K562 (cell line): Measurements from ENCODE around the gene AGFG2. TPM values are rescaled to one million over a fixed set of nuclear protein-coding genes. Genes with fewer than 3 reads are reported as not detected.
A peak's percentile ranks its signal among the peaks of the same experiment; 100 is the strongest.

Experiments
- ATF3 ChIP-seq, 2 experiments: fragments of 450-650 bp in 1 of 2; sonication (generic) in 1 of 2; formaldehyde crosslinking in 1 of 2; IDR thresholded peaks in 1 of 2; conservative IDR thresholded peaks in 1 of 2; 2 replicates each; pipeline versions ENCODE4 v1.6.1 to v1.8.1; 2016 to 2023; ENCODE audit warnings: mild to moderate bottlenecking in 2 of 2, moderate library complexity in 2 of 2, inconsistent platforms in 1 of 2, missing genetic modification reagents in 1 of 2
- CBX1 ChIP-seq: sonication (generic); IDR thresholded peaks from 2 replicates; pipeline ENCODE4 v1.6.1; 2016; ENCODE audit warnings: antibody characterized with exemption, low read depth, mild to moderate bottlenecking
- DMBX1 ChIP-seq: fragments of 250-450 bp; sonication (Bioruptor Pico); IDR thresholded peaks from 2 replicates; pipeline ENCODE4 v1.8.0; 2022; ENCODE audit warnings: inconsistent platforms, mild to moderate bottlenecking, moderate library complexity, borderline replicate concordance
- ESRRB ChIP-seq: fragments of 250-450 bp; sonication (Bioruptor Pico); IDR thresholded peaks from 2 replicates; pipeline ENCODE4 v1.5.0; 2020; ENCODE audit warnings: mild to moderate bottlenecking, moderate library complexity, borderline replicate concordance
- FOXP1 ChIP-seq: sonication (generic); formaldehyde crosslinking; IDR thresholded peaks from 2 replicates; pipeline ENCODE4 v1.8.0; 2022; ENCODE audit warnings: mild to moderate bottlenecking, missing genetic modification reagents
- HSF4 ChIP-seq: fragments of 250-450 bp; sonication (Bioruptor Pico); IDR thresholded peaks from 2 replicates; pipeline ENCODE4 v2.1.2; 2022; ENCODE audit warnings: mild to moderate bottlenecking, moderate library complexity, borderline replicate concordance
- NFATC3 ChIP-seq: fragments of 450-650 bp; IDR thresholded peaks from 2 replicates; pipeline ENCODE4 v1.6.1; 2017; ENCODE audit warnings: mild to moderate bottlenecking
- NFE2 ChIP-seq: IDR thresholded peaks from 2 replicates; pipeline ENCODE4 v1.6.1; 2014; ENCODE audit warnings: antibody characterized with exemption, low read depth
- NKRF ChIP-seq: fragments of 450-650 bp; IDR thresholded peaks from 2 replicates; pipeline ENCODE4 v1.6.1; 2016; ENCODE audit warnings: borderline replicate concordance
- NRF1 ChIP-seq, 2 experiments: fragments of 450-650 bp; IDR thresholded peaks in 1 of 2; conservative IDR thresholded peaks in 1 of 2; 2 replicates each; pipeline ENCODE4 v1.6.1; 2014; ENCODE audit warnings: mild to moderate bottlenecking in 2 of 2
- PTTG1 ChIP-seq: fragments of 450-650 bp; IDR thresholded peaks from 2 replicates; pipeline ENCODE4 v1.6.1; 2016; ENCODE audit warnings: low read depth, mild to moderate bottlenecking, missing genetic modification characterization, missing compliant biosample characterization
- SMAD3 ChIP-seq: fragments of 450-650 bp; formaldehyde crosslinking; conservative IDR thresholded peaks from 2 replicates; pipeline ENCODE4 v1.4.0; 2020; ENCODE audit warnings: mild to moderate bottlenecking
- TEAD2 ChIP-seq: fragments of 450-650 bp; IDR thresholded peaks from 2 replicates; pipeline ENCODE4 v1.6.1; 2016; ENCODE audit warnings: missing genetic modification characterization, control low read depth, missing compliant biosample characterization
- TGIF2 ChIP-seq: sonication (generic); formaldehyde crosslinking; IDR thresholded peaks from 2 replicates; pipeline ENCODE4 v1.8.1; 2022; ENCODE audit warnings: mild to moderate bottlenecking, missing genetic modification reagents, moderate library complexity
- UBTF ChIP-seq, 2 experiments: IDR thresholded peaks; 2 replicates each; pipeline ENCODE4 v1.6.1; 2012; ENCODE audit warnings: improper control_type of control experiment in 2 of 2, low read depth in 2 of 2, low read length in 2 of 2, borderline replicate concordance in 1 of 2
- XRCC3 ChIP-seq: fragments of 450-650 bp; IDR thresholded peaks from 2 replicates; pipeline ENCODE4 v1.6.1; 2017; ENCODE audit warnings: mild to moderate bottlenecking, moderate library complexity
- ZBTB17 ChIP-seq: fragments of 450-650 bp; formaldehyde crosslinking; IDR thresholded peaks from 2 replicates; pipeline ENCODE4 v1.4.0; 2020; ENCODE audit warnings: mild to moderate bottlenecking
- ZNF175 ChIP-seq: fragments of 200-800 bp; sonication (Bioruptor generic); IDR thresholded peaks from 2 replicates; pipeline ENCODE4 v1.6.1; 2016; ENCODE audit warnings: low read depth, mild to moderate bottlenecking, missing genetic modification characterization, missing compliant biosample characterization
- ZNF239 ChIP-seq: fragments of 250-450 bp; sonication (Bioruptor Pico); IDR thresholded peaks from 2 replicates; pipeline ENCODE4 v1.4.0; 2020; ENCODE audit warnings: mild to moderate bottlenecking
- ZNF384 ChIP-seq: IDR thresholded peaks from 2 replicates; pipeline ENCODE4 v1.6.1; 2012; ENCODE audit warnings: low read depth, low read length, improper control_type of control experiment
- ZNF41 ChIP-seq: fragments of 250-450 bp; sonication (Bioruptor Pico); conservative IDR thresholded peaks from 2 replicates; pipeline ENCODE4 v1.4.0; 2020; ENCODE audit warnings: mild to moderate bottlenecking
- ZNF639 ChIP-seq, 2 experiments: fragments of 200-800 bp in 1 of 2; sonication (Bioruptor generic) in 1 of 2; sonication (generic) in 1 of 2; formaldehyde crosslinking in 1 of 2; IDR thresholded peaks in 1 of 2; conservative IDR thresholded peaks in 1 of 2; 2 replicates each; pipeline versions ENCODE4 v1.5.0 to v1.6.1; 2016 to 2020; ENCODE audit warnings: missing compliant biosample characterization in 1 of 2, missing genetic modification characterization in 1 of 2, missing genetic modification reagents in 1 of 2
- ZNF830 ChIP-seq: fragments of 250-450 bp; sonication (Bioruptor Pico); IDR thresholded peaks from 2 replicates; pipeline ENCODE4 v1.5.0; 2021; ENCODE audit warnings: mild to moderate bottlenecking
- polyA plus RNA-seq, 8 experiments: library from polyadenylated mRNA; depleted of rRNA in 4 of 8; stranded (reverse) in 5 of 8; unstranded in 3 of 8; fragments of >200 nt; fragmentation: Nextera tagmentation in 2 of 8; fragmentation: Illumina TruSeq in 1 of 8; extraction: Ambion mirVana in 2 of 8; extraction: Trizol in 1 of 8; gene quantifications; 2 replicates each; pipeline versions ENCODE4 v1.2.1 to v1.2.3, GENCODE V29; 2011 to 2014; ENCODE audit warnings: inconsistent platforms in 1 of 8, missing spikeins in 1 of 8
- total RNA-seq, 7 experiments: library from RNA; depleted of rRNA in 6 of 7; stranded (reverse); fragments of >200 nt in 6 of 7; fragmentation: Illumina TruSeq in 2 of 7; extraction: Trizol in 2 of 7; gene quantifications; 2 replicates each; pipeline versions ENCODE4 v1.2.1 to v1.2.3, GENCODE V29; 2011 to 2021; ENCODE audit warnings: low replicate concordance in 1 of 7

The AGFG2 gene
- total and polyA plus RNA-seq, 9 of the 15 experiments (the other 6 are each of a cell fraction or from before 2014, with no cell fraction given): 0.31 to 23.1 (median 6.5) TPM

GRCh38 chr7:100556541-100556940 lies 17.5 kb downstream of the AGFG2 start (continued):
- TF ChIP-seq DMBX1 (CRISPR knock-in tag): no peak
- no peak for TF ChIP-seq UBTF (IDR thresholded peaks at IDR 0.05; ENCODE audit: borderline replicate concordance in 1 of 2, low read depth in 2 of 2, low read length in 2 of 2)
- no peak for TF ChIP-seq XRCC3
- TF ChIP-seq ZNF384: no peak
- TF ChIP-seq ZNF239 (CRISPR knock-in tag): no peak
- peak; percentile 73 for TF ChIP-seq NFE2
- TF ChIP-seq HSF4 (CRISPR knock-in tag): no peak
- TF ChIP-seq ATF3 (IDR thresholded peaks at IDR 0.05): no peak
- no peak for TF ChIP-seq ATF3 (CRISPR knock-in tag; conservative IDR thresholded peaks at IDR 0.05)
- TF ChIP-seq NFATC3: no peak
- TF ChIP-seq NKRF: no peak
- no peak for TF ChIP-seq ESRRB (CRISPR knock-in tag)
- 0 out of 2 replicates have a peak, but pooled peaks have one; percentile 65 for TF ChIP-seq ZBTB17 (CRISPR knock-in tag)
- TF ChIP-seq PTTG1 (tag): no peak
- TF ChIP-seq SMAD3 (CRISPR knock-in tag): 0 out of 2 replicates have a peak, but pooled peaks have one; percentile 26
- no peak for TF ChIP-seq ZNF830 (CRISPR knock-in tag)
- no peak for TF ChIP-seq NRF1 (conservative IDR thresholded peaks at IDR 0.05 in 1 of 2, IDR thresholded peaks at IDR 0.05 in 1 of 2)
- no peak for TF ChIP-seq TGIF2 (CRISPR knock-in tag)
- no peak for TF ChIP-seq TEAD2 (tag)
- TF ChIP-seq ZNF639 (CRISPR knock-in tag; conservative IDR thresholded peaks at IDR 0.05 in 1 of 2, IDR thresholded peaks at IDR 0.05 in 1 of 2): peak in 1 of 2 experiments; percentile 59; a peak in 2 of 4 replicates
- no peak for TF ChIP-seq ZNF175 (CRISPR knock-in tag)
- TF ChIP-seq FOXP1: no peak
- no peak for TF ChIP-seq CBX1
- 0 out of 2 replicates have a peak, but pooled peaks have one; percentile 24 for TF ChIP-seq ZNF41
